ENCODE measurements around the gene PRR14. TPM values are rescaled to one million over a fixed set of nuclear protein-coding genes. Genes with fewer than 3 reads are reported as not detected.
A peak's percentile ranks its signal among the peaks of the same experiment; 100 is the strongest.

PRR14 gene
- total RNA-seq (10 to 100 TPM; 87.5 to 92.5 TPM), polyA plus RNA-seq (29.7 TPM)

DNA sequence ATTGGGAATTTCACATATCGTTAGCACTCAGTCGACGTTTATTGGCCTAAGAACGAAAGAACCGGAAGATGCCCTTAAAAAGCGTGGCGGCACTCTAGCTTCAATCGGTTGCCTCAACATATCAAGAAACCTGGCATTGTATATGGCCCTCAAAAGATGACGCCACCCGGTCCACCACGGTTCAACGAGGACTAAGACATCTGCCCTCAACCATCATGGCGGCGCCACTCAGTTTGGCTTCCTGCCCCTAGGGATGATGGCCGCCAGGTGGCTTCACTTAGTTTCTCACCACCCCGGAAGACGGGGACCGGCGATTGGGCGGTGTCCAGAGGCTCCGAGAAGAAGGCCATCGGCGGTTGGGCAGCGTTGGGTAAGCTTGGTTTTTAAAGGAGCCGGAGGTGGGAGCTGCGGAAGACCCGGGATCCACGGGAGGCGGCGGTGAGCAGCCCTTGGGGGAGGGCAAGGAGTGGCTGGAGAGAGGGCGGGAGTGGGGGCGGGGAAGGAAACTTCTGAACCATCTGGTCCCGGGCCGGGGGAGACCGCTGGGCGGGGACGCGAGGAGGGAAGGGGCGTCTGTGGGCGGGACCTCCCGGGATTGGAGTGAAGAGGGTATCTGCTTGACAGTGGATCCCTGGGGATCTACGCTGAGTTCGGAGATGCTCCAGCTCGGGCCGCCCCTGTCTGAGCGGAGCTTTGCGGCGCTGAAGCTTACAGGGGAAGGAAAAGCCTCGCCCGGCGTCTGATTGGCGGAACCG lies at the start of gene PRR14:
PRR14 (plus strand) TSS at position 592 of the 755 bp plus-strand sequence. CDS start 686 bp downstream, outside the sequence.
- H3K4me3 ChIP-seq (ENCODE audit: low read length) = peak within 1 kb of the TSS; percentile 100
- no peaks in the 10 kb centered on the region for H3K9me3 ChIP-seq (ENCODE audit: low read length)
- peaks cover 20% of the 10 kb centered on the region for H3K4me1 ChIP-seq (ENCODE audit: insufficient read depth, low read length)
- DNase-seq = peak; percentile 95 to 99 (median 97)
- peaks cover 0 to 2% of the 10 kb centered on the region in 2 donors for H3K27me3 Mint-ChIP-seq
- no peaks in the 10 kb centered on the region for H3K9me3 Mint-ChIP-seq
- ChIA-PET CTCF (interaction anchor here (0.6 to 2.7 kb wide), 15 partner anchors 9 to 989 kb away, joined by 3 to 25 read pairs (median 4); partner anchors contain the start of genes DCTPP1, FBRS and ZNF747), POLR2A (interaction anchor here (0.5 to 2.4 kb wide), 18 partner anchors 9 to 585 kb away, joined by 3 to 37 read pairs (median 5); partner anchors contain the start of genes ALDOA, FBRS, TBC1D10B and ZNF688)
- peaks cover 23 to 31% (median 26%) of the 10 kb centered on the region in 3 donors for H3K4me1 Mint-ChIP-seq
- peak within 1 kb of the TSS; percentile 92 to 100 (median 99) for H3K4me3 Mint-ChIP-seq
- peak within 1 kb of the TSS; percentile 91 for H3K27ac ChIP-seq (ENCODE audit: low read depth, low read length)
- H3K27ac Mint-ChIP-seq = peak within 1 kb of the TSS; percentile 95 to 99 (median 98)
- H3K36me3 ChIP-seq (ENCODE audit: insufficient read depth, low read length) = peaks cover 24% of the 10 kb centered on the region
- H3K36me3 Mint-ChIP-seq = peaks cover 0 to 46% (median 0%) of the 10 kb centered on the region in 3 donors
- H3K27me3 ChIP-seq (ENCODE audit: insufficient read depth, low read length, poor library complexity, severe bottlenecking) = no peaks in the 10 kb centered on the region

GRCh38 chr16:30601966-30602365 lies 48.8 kb upstream of the PRR14 start:
- Histone ChIP-seq H3K4me1 (ENCODE audit: insufficient read depth, low read length) (no peaks in the 10 kb centered on the region), H3K9me3 (ENCODE audit: low read length) (no peaks in the 10 kb centered on the region), H3K27me3 (ENCODE audit: insufficient read depth, low read length, poor library complexity, severe bottlenecking) (no peaks in the 10 kb centered on the region), H3K36me3 (ENCODE audit: insufficient read depth, low read length) (peaks cover 7% of the 10 kb centered on the region), H3K27ac (ENCODE audit: low read depth, low read length) (no peak overlapping the region), H3K4me3 (ENCODE audit: low read length) (no peak overlapping the region)
- Mint-ChIP-seq H3K4me3 (no peak overlapping the region), H3K9me3 (no peaks in the 10 kb centered on the region), H3K36me3 (peaks cover 0 to 46% (median 9%) of the 10 kb centered on the region in 3 donors), H3K4me1 (peaks cover 0 to 3% (median 0%) of the 10 kb centered on the region in 3 donors), H3K27me3 (no peaks in the 10 kb centered on the region), H3K27ac (peak overlapping the region in 2 of 8 donors; percentile 5 to 66)
- ChIA-PET POLR2A (interaction anchor here (1.4 to 1.9 kb wide), 2 partner anchors 17 to 45 kb away, joined by 4 read pairs; partner anchors contain the start of gene ZNF785), CTCF (interaction anchor here (1.0 to 1.5 kb wide), 4 partner anchors 11 to 93 kb away, joined by 3 to 6 read pairs (median 3); partner anchors contain the start of gene ZNF764)
- no peak for DNase-seq

- no peak overlapping the region for H3K4me3 ChIP-seq (ENCODE audit: low read length)
Observed at GRCh38 chr16:30602616-30603277, 48.0 kb upstream of the PRR14 start.

DNA sequence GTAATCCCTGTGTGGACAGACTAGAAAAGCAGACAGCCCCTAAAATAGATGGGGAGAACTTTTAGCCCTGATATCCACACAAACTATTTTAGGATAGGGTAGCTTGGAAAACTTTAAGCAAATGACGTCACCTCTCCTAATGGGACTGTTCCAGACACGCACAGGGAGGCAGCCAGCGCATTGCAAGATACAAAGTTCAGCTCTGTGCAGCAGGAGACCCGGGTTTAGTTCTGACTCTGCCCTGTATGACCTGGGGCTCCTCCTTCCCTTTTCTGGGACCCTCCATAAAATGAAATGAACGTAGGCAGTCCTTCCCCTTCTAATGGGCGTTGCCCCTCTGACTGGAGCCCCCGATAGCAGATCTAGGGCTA lies 46.8 kb upstream of the PRR14 start:
- Histone ChIP-seq H3K4me3 (ENCODE audit: low read length) (no peak overlapping the region), H3K27me3 (ENCODE audit: insufficient read depth, low read length, poor library complexity, severe bottlenecking) (no peaks in the 10 kb centered on the region), H3K27ac (ENCODE audit: low read depth, low read length) (no peak overlapping the region), H3K9me3 (ENCODE audit: low read length) (no peaks in the 10 kb centered on the region), H3K36me3 (ENCODE audit: insufficient read depth, low read length) (peaks cover 7% of the 10 kb centered on the region), H3K4me1 (ENCODE audit: insufficient read depth, low read length) (peaks cover 6% of the 10 kb centered on the region)
- no peak for DNase-seq
- peak overlapping the region in 1 of 7 donors; percentile 56 for H3K4me3 Mint-ChIP-seq
- no peak overlapping the region for H3K27ac Mint-ChIP-seq
- H3K4me1 Mint-ChIP-seq = peaks cover 5 to 11% (median 11%) of the 10 kb centered on the region in 3 donors
- CTCF ChIA-PET = interaction anchor here (1.0 to 1.8 kb wide), 2 partner anchors 11 to 18 kb away, joined by 4 to 5 read pairs; partner anchors contain the start of gene ZNF785
- POLR2A ChIA-PET = interaction anchor here (1.9 kb wide), 1 partner anchor 19 kb away, joined by 4 read pairs; the partner anchor contains the start of gene ZNF785
- H3K27me3 Mint-ChIP-seq = no peaks in the 10 kb centered on the region
- no peaks in the 10 kb centered on the region for H3K9me3 Mint-ChIP-seq
- H3K36me3 Mint-ChIP-seq = peaks cover 0 to 56% (median 11%) of the 10 kb centered on the region in 3 donors

More at GRCh38 chr16:30602616-30603277, 48.0 kb upstream of the PRR14 start:
- peaks cover 4% of the 10 kb centered on the region in 3 donors for H3K4me1 Mint-ChIP-seq
- H3K4me3 Mint-ChIP-seq = no peak overlapping the region
- ChIA-PET CTCF (interaction anchor here (0.6 to 1.5 kb wide), 5 partner anchors 10 to 92 kb away, joined by 3 to 6 read pairs (median 3); partner anchors contain the start of gene ZNF764), POLR2A (interaction anchor here (1.4 to 1.9 kb wide), 2 partner anchors 18 to 46 kb away, joined by 4 read pairs; partner anchors contain the start of gene ZNF785)
- H3K27me3 Mint-ChIP-seq = no peaks in the 10 kb centered on the region
- Histone ChIP-seq H3K27ac (ENCODE audit: low read depth, low read length) (no peak overlapping the region), H3K4me1 (ENCODE audit: insufficient read depth, low read length) (no peaks in the 10 kb centered on the region), H3K27me3 (ENCODE audit: insufficient read depth, low read length, poor library complexity, severe bottlenecking) (no peaks in the 10 kb centered on the region), H3K36me3 (ENCODE audit: insufficient read depth, low read length) (peaks cover 7% of the 10 kb centered on the region), H3K9me3 (ENCODE audit: low read length) (no peaks in the 10 kb centered on the region)
- DNase-seq = no peak
- H3K36me3 Mint-ChIP-seq = peaks cover 0 to 52% (median 9%) of the 10 kb centered on the region in 3 donors
- peak overlapping the region in 2 of 8 donors; percentile 23 to 56 for H3K27ac Mint-ChIP-seq
- H3K9me3 Mint-ChIP-seq = no peaks in the 10 kb centered on the region

DNA sequence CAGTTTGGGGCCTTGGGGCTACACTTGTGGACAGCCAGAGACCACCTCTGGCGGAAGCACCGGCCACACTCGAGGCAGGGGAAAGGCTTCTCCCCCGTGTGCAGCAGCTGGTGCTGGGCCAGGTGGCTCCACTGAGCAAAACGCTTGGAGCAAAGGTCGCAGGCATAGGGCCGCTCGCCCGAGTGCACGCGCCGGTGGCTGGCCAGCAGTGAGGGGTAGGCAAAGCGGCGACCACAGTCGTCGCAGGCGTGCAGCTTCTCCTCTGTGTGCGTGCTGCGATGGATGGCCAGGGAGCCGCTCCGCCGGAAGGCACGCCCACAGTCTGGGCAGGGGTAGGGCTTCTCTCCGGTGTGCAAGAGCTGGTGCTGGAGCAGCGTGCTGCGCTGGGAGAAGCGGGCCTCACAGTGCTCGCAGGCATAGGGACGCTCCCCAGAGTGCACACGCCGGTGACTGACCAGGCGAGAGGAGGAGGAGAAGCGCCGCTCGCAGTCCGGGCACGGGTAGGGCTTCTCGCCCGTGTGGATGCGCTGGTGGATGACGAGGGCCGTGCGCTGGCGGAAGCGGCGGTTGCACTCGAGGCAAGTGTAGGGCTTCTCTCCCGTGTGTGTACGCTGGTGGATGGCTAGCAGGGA lies 46.3 kb upstream of the PRR14 start:
- no peak overlapping the region for H3K4me3 Mint-ChIP-seq
- peaks cover 11% of the 10 kb centered on the region for H3K4me1 ChIP-seq (ENCODE audit: insufficient read depth, low read length)
- H3K4me1 Mint-ChIP-seq = peaks cover 8 to 16% (median 15%) of the 10 kb centered on the region in 3 donors
- H3K4me3 ChIP-seq (ENCODE audit: low read length) = no peak overlapping the region
- no peaks in the 10 kb centered on the region for H3K27me3 Mint-ChIP-seq
- no peak overlapping the region for H3K27ac ChIP-seq (ENCODE audit: low read depth, low read length)
- H3K9me3 Mint-ChIP-seq = no peaks in the 10 kb centered on the region
- peaks cover 0 to 56% (median 11%) of the 10 kb centered on the region in 3 donors for H3K36me3 Mint-ChIP-seq
- DNase-seq = no peak
- ChIA-PET CTCF (interaction anchor here (1.0 to 1.8 kb wide), 2 partner anchors 10 to 19 kb away, joined by 4 to 5 read pairs; partner anchors contain the start of gene ZNF785), POLR2A (no interaction called here)
- H3K36me3 ChIP-seq (ENCODE audit: insufficient read depth, low read length) = peaks cover 7% of the 10 kb centered on the region
- no peak overlapping the region for H3K27ac Mint-ChIP-seq
- H3K27me3 ChIP-seq (ENCODE audit: insufficient read depth, low read length, poor library complexity, severe bottlenecking) = no peaks in the 10 kb centered on the region
- H3K9me3 ChIP-seq (ENCODE audit: low read length) = no peaks in the 10 kb centered on the region

DNA sequence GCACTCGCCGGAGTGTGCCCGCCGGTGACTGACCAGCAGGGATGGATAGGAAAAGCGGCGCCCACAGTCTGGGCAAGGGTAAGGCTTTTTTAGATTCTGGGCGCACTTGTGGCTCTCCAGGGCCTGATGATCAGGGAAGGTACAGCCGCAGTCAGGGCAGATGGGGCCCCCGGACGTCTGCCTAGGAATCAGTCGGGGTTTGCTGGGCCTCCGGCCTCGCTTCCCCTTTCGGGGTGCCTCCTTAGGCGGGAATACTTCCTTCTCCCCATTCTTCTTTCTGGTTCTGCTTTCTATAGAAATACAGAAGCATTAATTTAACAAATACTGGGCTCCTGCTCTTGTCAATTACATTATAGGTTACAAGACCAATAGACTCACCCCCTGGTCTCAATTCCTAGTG lies 45.6 kb upstream of the PRR14 start:
- no peak overlapping the region for H3K4me3 Mint-ChIP-seq
- peaks cover 12% of the 10 kb centered on the region for H3K4me1 ChIP-seq (ENCODE audit: insufficient read depth, low read length)
- no peak for DNase-seq
- H3K27me3 Mint-ChIP-seq = no peaks in the 10 kb centered on the region
- ChIA-PET CTCF (interaction anchor here (1.0 to 2.3 kb wide), 3 partner anchors 10 to 69 kb away, joined by 4 to 6 read pairs (median 5); partner anchors contain the start of gene ZNF785), POLR2A (no interaction called here)
- no peaks in the 10 kb centered on the region for H3K9me3 Mint-ChIP-seq
- peaks cover 7% of the 10 kb centered on the region for H3K36me3 ChIP-seq (ENCODE audit: insufficient read depth, low read length)
- no peaks in the 10 kb centered on the region for H3K27me3 ChIP-seq (ENCODE audit: insufficient read depth, low read length, poor library complexity, severe bottlenecking)
- peaks cover 9 to 20% (median 15%) of the 10 kb centered on the region in 3 donors for H3K4me1 Mint-ChIP-seq
- H3K36me3 Mint-ChIP-seq = peaks cover 0 to 58% (median 11%) of the 10 kb centered on the region in 3 donors
- no peak overlapping the region for H3K4me3 ChIP-seq (ENCODE audit: low read length)
- H3K9me3 ChIP-seq (ENCODE audit: low read length) = no peaks in the 10 kb centered on the region
- H3K27ac Mint-ChIP-seq = peak overlapping the region in 1 of 8 donors; percentile 23
- no peak overlapping the region for H3K27ac ChIP-seq (ENCODE audit: low read depth, low read length)

- POLR2A ChIA-PET = no interaction called here
- H3K36me3 Mint-ChIP-seq = peaks cover 0 to 59% (median 11%) of the 10 kb centered on the region in 3 donors
Observed at GRCh38 chr16:30606004-30606403, 44.8 kb upstream of the PRR14 start.

More at GRCh38 chr16:30606004-30606403, 44.8 kb upstream of the PRR14 start:
- Mint-ChIP-seq H3K27ac (no peak overlapping the region), H3K9me3 (no peaks in the 10 kb centered on the region), H3K4me3 (no peak overlapping the region), H3K27me3 (no peaks in the 10 kb centered on the region), H3K4me1 (peaks cover 14 to 26% (median 22%) of the 10 kb centered on the region in 3 donors)
- peaks cover 12% of the 10 kb centered on the region for H3K4me1 ChIP-seq (ENCODE audit: insufficient read depth, low read length)
- no peak for DNase-seq
- no peak overlapping the region for H3K4me3 ChIP-seq (ENCODE audit: low read length)
- CTCF ChIA-PET = interaction anchor here (0.7 to 3.8 kb wide), 4 partner anchors 7 to 176 kb away, joined by 3 to 18 read pairs (median 4); partner anchors contain the start of genes DCTPP1 and ZNF688
- no peaks in the 10 kb centered on the region for H3K27me3 ChIP-seq (ENCODE audit: insufficient read depth, low read length, poor library complexity, severe bottlenecking)
- no peaks in the 10 kb centered on the region for H3K9me3 ChIP-seq (ENCODE audit: low read length)
- H3K36me3 ChIP-seq (ENCODE audit: insufficient read depth, low read length) = peaks cover 7% of the 10 kb centered on the region
- H3K27ac ChIP-seq (ENCODE audit: low read depth, low read length) = no peak overlapping the region
